ENCODE results near the gene KCNK2. TPM values are rescaled to one million over a fixed set of nuclear protein-coding genes. Genes with fewer than 3 reads are reported as not detected.

The KCNK2 gene
- total and polyA plus RNA-seq, 2 experiments from 2014 or later = 1.8 to 4.1 TPM

DNA sequence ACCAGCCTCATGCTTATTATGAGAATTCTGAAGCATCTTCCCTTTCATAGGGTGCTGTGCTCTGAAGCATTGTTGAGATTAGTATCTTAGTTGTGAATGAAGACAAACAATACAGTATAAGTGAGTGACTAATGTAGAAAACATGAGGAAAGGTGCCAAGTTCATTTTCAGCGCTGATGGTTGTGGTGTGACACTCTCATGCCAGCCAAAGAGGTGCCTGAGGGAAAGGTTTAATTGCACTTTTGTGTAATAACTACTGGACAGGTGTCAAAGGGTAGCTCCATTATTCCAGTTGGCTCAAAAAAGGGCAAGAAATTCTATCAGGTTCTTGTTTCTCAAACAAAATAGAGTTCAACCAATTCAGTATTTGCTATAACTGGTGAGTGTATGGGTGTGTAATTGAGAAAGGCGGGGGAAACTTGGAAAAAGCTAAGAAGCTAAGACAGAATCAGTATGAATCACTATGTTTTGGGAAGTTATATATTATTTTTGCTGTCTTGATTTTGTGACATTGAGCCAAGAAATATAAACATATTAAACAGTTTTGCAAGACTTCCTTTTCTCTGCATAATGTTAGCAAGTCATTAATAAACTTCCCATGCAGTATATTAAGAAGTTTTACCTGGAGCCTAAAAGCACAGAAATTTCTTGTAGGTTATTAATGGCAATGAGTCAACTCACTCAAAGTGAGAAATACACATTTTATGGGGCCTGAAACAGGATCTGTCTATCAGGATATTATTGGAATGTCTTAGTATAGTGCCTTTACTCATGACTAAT, 31.8 kb downstream of the KCNK2 start:
- no peaks in the 10 kb centered on the region for H3K27me3 ChIP-seq
- no peak overlapping the region for H3K27ac ChIP-seq
- WGBS (ENCODE audit: low lambda C conversion rate, missing lambda C conversion rate) = 87% methylated on average over 2 of the region's 2 CpGs
- H3K4me3 ChIP-seq = no peak overlapping the region
- no peak for TF ChIP-seq EZH2 (IDR thresholded peaks at IDR 0.05; ENCODE audit: borderline replicate concordance)
- no peak for TF ChIP-seq EZH2phosphoT487 (IDR thresholded peaks at IDR 0.05; ENCODE audit: low read depth, severe bottlenecking, unreplicated experiment)
- TF ChIP-seq, protein P1, sequence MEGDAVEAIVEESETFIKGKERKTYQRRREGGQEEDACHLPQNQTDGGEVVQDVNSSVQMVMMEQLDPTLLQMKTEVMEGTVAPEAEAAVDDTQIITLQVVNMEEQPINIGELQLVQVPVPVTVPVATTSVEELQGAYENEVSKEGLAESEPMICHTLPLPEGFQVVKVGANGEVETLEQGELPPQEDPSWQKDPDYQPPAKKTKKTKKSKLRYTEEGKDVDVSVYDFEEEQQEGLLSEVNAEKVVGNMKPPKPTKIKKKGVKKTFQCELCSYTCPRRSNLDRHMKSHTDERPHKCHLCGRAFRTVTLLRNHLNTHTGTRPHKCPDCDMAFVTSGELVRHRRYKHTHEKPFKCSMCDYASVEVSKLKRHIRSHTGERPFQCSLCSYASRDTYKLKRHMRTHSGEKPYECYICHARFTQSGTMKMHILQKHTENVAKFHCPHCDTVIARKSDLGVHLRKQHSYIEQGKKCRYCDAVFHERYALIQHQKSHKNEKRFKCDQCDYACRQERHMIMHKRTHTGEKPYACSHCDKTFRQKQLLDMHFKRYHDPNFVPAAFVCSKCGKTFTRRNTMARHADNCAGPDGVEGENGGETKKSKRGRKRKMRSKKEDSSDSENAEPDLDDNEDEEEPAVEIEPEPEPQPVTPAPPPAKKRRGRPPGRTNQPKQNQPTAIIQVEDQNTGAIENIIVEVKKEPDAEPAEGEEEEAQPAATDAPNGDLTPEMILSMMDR (IDR thresholded peaks at IDR 0.05; ENCODE audit: poor library complexity) = no peak
- no peaks in the 10 kb centered on the region for H3K79me2 ChIP-seq
- no peaks in the 10 kb centered on the region for H3K9me3 ChIP-seq (ENCODE audit: low read depth)
- DNase-seq (ENCODE audit: low spot score) = no peak
- H2AFZ ChIP-seq = no peak overlapping the region
- H3K4me1 ChIP-seq (ENCODE audit: insufficient read depth) = no peaks in the 10 kb centered on the region
- H3K36me3 ChIP-seq (replicated peaks; ENCODE audit: insufficient read depth, low read depth) = no peaks in the 10 kb centered on the region
- no peaks in the 10 kb centered on the region for H4K20me1 ChIP-seq (ENCODE audit: insufficient read depth, poor library complexity, severe bottlenecking)
- no peaks in the 10 kb centered on the region for H3K9me2 ChIP-seq (replicated peaks; ENCODE audit: insufficient read depth)
- no peak overlapping the region for H3K4me2 ChIP-seq

DNA sequence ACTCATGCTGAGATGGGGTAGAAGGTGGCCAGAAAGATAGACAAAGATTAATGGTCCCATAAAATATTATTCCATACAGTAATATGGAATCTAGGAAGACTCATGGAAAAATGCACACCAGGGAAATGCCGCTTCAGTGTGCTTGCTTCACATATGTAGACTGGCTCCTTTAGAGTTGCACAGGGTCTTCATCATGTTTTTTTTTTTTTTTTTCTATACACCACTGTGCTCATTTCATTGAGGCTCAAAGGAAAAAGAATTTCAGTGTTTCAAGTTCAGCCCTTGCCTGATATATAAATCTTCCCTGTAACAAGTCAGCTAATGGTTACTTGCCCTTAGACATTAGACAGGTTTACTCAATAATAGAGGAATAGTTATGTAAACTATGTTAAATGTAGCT, 33.2 kb downstream of the KCNK2 start:
- WGBS (ENCODE audit: low lambda C conversion rate, missing lambda C conversion rate) = 95% methylated on average over 1 of the region's 1 CpG
- Histone ChIP-seq H3K27me3 (no peaks in the 10 kb centered on the region), H3K4me1 (ENCODE audit: insufficient read depth) (no peaks in the 10 kb centered on the region), H3K79me2 (no peaks in the 10 kb centered on the region), H3K36me3 (replicated peaks; ENCODE audit: insufficient read depth, low read depth) (no peaks in the 10 kb centered on the region), H2AFZ (no peak overlapping the region), H3K4me3 (no peak overlapping the region), H3K9me3 (ENCODE audit: low read depth) (no peaks in the 10 kb centered on the region), H4K20me1 (ENCODE audit: insufficient read depth, poor library complexity, severe bottlenecking) (no peaks in the 10 kb centered on the region), H3K9me2 (replicated peaks; ENCODE audit: insufficient read depth) (no peaks in the 10 kb centered on the region), H3K4me2 (no peak overlapping the region), H3K27ac (no peak overlapping the region)
- DNase-seq (ENCODE audit: low spot score) = no peak
- TF ChIP-seq EZH2phosphoT487 (IDR thresholded peaks at IDR 0.05; ENCODE audit: low read depth, severe bottlenecking, unreplicated experiment) (no peak), EZH2 (IDR thresholded peaks at IDR 0.05; ENCODE audit: borderline replicate concordance) (no peak)
- TF ChIP-seq, protein P1 (IDR thresholded peaks at IDR 0.05; ENCODE audit: poor library complexity) = no peak

DNA sequence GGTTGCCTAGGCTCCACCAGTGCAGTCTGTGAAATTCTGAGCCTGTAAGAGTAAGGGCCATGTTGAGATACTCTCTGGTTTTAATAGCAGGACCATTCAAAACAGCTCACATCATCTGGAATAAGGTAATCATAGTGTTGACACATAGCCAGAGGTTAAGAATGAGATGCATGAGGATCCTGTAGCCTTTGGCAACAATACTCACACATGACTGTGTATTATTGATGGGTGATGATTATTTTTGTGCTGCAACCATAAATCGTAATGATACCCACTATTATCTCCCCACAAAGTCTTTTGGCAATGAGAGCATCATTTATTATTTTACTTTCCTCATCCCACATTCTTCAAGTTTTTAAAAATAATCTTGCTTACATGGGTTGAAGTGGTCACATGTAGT, 35.5 kb downstream of the KCNK2 start:
- no peaks in the 10 kb centered on the region for H3K36me3 ChIP-seq (replicated peaks; ENCODE audit: insufficient read depth, low read depth)
- no peak overlapping the region for H3K4me3 ChIP-seq
- no peak overlapping the region for H3K27ac ChIP-seq
- no peaks in the 10 kb centered on the region for H4K20me1 ChIP-seq (ENCODE audit: insufficient read depth, poor library complexity, severe bottlenecking)
- no peaks in the 10 kb centered on the region for H3K79me2 ChIP-seq
- TF ChIP-seq, protein P1 (IDR thresholded peaks at IDR 0.05; ENCODE audit: poor library complexity) = no peak
- TF ChIP-seq EZH2 (IDR thresholded peaks at IDR 0.05; ENCODE audit: borderline replicate concordance) (no peak), EZH2phosphoT487 (IDR thresholded peaks at IDR 0.05; ENCODE audit: low read depth, severe bottlenecking, unreplicated experiment) (no peak)
- no peak for DNase-seq (ENCODE audit: low spot score)
- H3K4me2 ChIP-seq = no peak overlapping the region
- no peaks in the 10 kb centered on the region for H3K9me2 ChIP-seq (replicated peaks; ENCODE audit: insufficient read depth)
- no peaks in the 10 kb centered on the region for H3K9me3 ChIP-seq (ENCODE audit: low read depth)
- H3K27me3 ChIP-seq = no peaks in the 10 kb centered on the region
- H2AFZ ChIP-seq = no peak overlapping the region
- 100% methylated on average over 1 of the region's 1 CpG for WGBS (ENCODE audit: low lambda C conversion rate, missing lambda C conversion rate)
- no peaks in the 10 kb centered on the region for H3K4me1 ChIP-seq (ENCODE audit: insufficient read depth)

Data from hepatocyte (in vitro differentiated cells).